IPS-NIHi7 (cell line): ENCODE data around the gene CCHCR1.

Experiments used
- DNase-seq: peaks from one replicate; pipeline ENCODE4 v3.0.0; 2012; ENCODE audit warnings: mixed read lengths; ENCODE audit errors: extremely low spot score

CCHCR1 gene

GRCh38 chr6:31103136-31103535, 54.5 kb downstream of the CCHCR1 start:
- DNase-seq = no peak

GRCh38 chr6:31098449-31098938, 59.1 kb downstream of the CCHCR1 start:
- no peak for DNase-seq

GRCh38 chr6:31096656-31097055, 60.9 kb downstream of the CCHCR1 start:
- DNase-seq = no peak

- DNase-seq = no peak
These were observed 61.4 kb downstream of the CCHCR1 start for GRCh38 chr6:31096215-31096614.

- DNase-seq = no peak
These were observed 63.2 kb downstream of the CCHCR1 start for GRCh38 chr6:31094389-31094881.

- no peak for DNase-seq
These were observed 64.7 kb downstream of the CCHCR1 start for GRCh38 chr6:31092769-31093505.
